Measurements from ENCODE around the gene KDM5C.

KDM5C gene

DNA sequence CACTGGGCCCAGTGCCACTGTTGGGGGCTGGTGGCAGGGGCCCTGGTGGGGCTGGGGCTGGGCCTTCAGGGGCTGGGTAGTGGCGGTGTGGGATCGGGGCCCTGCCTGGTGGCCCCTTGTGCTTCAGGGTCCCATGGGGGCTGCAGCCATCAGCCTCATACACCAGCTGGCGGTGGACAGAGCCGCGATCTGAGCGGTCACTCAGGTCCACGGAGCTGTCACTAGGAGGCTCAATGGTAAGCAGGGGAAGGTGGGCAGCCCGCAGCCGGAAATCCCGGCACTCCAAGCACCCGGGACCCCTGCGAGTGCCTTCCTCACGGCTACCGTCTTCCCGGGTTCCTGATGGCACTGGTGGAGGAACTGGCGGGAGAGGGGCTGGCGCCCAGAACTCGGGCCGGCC lies 25.5 kb upstream of the KDM5C start:
- DNase-seq (ENCODE audit: low read depth), result no peak
- TF ChIP-seq, protein P1, sequence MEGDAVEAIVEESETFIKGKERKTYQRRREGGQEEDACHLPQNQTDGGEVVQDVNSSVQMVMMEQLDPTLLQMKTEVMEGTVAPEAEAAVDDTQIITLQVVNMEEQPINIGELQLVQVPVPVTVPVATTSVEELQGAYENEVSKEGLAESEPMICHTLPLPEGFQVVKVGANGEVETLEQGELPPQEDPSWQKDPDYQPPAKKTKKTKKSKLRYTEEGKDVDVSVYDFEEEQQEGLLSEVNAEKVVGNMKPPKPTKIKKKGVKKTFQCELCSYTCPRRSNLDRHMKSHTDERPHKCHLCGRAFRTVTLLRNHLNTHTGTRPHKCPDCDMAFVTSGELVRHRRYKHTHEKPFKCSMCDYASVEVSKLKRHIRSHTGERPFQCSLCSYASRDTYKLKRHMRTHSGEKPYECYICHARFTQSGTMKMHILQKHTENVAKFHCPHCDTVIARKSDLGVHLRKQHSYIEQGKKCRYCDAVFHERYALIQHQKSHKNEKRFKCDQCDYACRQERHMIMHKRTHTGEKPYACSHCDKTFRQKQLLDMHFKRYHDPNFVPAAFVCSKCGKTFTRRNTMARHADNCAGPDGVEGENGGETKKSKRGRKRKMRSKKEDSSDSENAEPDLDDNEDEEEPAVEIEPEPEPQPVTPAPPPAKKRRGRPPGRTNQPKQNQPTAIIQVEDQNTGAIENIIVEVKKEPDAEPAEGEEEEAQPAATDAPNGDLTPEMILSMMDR (IDR thresholded peaks at IDR 0.05; ENCODE audit: insufficient read depth, low read depth, low read length, missing control alignments), result no peak
- H3K4me3 ChIP-seq (ENCODE audit: low read depth, low read length), result no peak overlapping the region

DNA sequence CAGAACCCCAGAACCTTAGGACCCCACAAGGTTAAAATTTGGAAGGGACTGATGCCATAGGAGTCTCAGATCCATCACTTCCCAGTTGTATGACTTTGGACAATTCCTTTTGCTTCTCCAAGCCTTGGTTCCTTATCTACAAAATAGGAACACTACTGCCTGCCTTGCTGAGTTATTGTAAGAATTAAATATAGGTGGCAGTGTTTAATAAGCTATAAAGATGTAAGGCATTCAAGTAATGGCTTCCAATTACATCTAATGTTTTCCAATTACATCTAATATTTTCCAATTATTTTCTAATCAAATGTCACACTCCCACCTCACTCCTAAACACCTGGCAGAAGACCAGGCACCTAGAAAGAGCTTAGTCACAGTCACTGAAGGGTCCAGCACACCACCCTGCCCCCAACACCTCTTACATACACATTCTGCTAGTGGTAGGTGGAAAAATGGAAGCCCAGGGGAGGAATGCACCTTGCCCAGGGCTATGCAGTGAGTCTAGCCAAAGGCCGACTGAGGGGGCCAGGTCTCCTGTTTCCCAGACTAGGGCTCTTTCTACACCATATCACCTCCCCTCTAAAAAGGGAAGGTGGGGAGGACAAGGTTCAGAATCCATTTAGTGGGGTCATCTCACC lies 24.5 kb upstream of the KDM5C start:
- TF ChIP-seq, protein P1 (IDR thresholded peaks at IDR 0.05; ENCODE audit: insufficient read depth, low read depth, low read length, missing control alignments), result no peak
- no peak overlapping the region for H3K4me3 ChIP-seq (ENCODE audit: low read depth, low read length)
- no peak for DNase-seq (ENCODE audit: low read depth)

DNA sequence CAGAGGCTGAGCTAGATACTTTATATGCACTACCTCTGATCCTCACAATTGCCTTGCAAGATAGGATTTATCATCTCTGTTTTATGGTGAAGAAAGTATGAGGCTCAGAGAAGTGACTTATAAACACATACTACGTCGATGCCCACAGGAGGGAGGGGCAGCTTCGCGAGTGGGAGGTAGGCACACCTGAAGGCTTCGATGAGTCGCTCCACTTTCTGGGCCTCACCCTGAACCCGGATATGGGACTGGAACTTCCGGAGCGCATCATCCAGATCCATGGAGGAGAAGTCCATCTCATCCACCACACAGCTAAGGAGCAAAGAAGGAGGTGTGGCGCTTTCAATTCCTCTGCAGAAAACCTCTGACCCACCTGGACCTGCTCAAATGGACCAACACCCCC lies 22.9 kb upstream of the KDM5C start:
- TF ChIP-seq, protein P1 (IDR thresholded peaks at IDR 0.05; ENCODE audit: insufficient read depth, low read depth, low read length, missing control alignments), result no peak
- no peak for DNase-seq (ENCODE audit: low read depth)
- H3K4me3 ChIP-seq (ENCODE audit: low read depth, low read length), result no peak overlapping the region

DNA sequence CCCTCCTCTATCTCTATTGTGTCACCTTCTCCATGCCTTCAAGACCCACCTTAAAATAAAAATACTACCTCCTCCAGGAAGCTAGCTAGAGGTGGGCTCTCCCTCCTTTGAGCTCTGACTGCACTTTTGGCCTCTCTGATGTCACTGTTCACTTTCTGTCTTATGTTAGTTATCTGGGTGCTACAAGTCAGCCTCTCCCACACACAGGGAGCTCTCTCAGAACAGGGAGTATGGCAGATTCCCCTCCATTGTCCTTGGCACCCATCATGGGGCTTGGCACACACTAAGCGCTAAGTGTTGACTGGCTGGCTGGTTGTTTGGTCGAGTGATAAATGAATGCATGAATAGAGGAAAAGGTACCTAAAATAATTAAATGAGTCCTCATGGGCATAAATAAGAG lies 21.2 kb upstream of the KDM5C start:
- no peak for DNase-seq (ENCODE audit: low read depth)
- TF ChIP-seq, protein P1 (IDR thresholded peaks at IDR 0.05; ENCODE audit: insufficient read depth, low read depth, low read length, missing control alignments), result no peak

DNA sequence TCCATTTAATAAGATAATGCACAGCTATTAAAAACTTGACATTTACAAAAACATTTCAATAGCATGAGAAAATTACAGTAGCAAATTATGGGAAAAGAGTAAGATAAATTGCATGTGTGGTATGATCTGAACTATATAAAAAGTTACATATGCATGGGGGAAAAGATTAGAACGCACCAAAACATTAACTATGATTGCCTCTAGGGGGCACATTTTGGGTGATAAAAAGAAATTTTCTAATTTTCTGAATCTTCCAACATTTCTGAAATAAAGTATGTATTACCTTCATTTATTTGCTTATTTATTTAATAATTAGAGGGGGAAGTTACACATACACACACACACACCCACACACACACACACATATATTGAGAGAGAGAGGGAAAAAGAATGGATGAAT lies 19.6 kb upstream of the KDM5C start:
- TF ChIP-seq, protein P1 (IDR thresholded peaks at IDR 0.05; ENCODE audit: insufficient read depth, low read depth, low read length, missing control alignments), result no peak
- no peak for DNase-seq (ENCODE audit: low read depth)
- H3K4me3 ChIP-seq (ENCODE audit: low read depth, low read length), result no peak overlapping the region

More for the DNA sequence above, 21.2 kb upstream of the KDM5C start:
- no peak overlapping the region for H3K4me3 ChIP-seq (ENCODE audit: low read depth, low read length)

DNA sequence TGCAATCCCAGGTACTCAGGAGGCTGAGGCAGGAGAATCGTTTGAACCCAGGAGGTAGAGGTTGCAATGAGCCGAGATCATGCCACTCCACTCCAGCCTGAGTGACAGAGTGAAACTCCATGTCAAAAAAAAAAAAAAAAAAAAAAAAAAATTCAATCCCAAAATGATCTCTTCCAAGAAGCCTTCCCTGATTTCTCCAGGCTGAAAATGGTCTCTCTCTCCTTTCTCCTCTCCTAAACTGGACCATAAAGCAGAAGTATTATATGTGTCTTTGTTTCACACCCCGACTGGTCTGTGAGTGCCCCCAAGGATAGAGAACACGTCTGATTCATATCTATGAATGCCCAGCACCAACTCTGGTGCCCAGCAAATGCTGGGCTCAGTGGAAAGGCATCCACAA lies 17.3 kb upstream of the KDM5C start:
- DNase-seq (ENCODE audit: low read depth), result no peak
- TF ChIP-seq, protein P1 (IDR thresholded peaks at IDR 0.05; ENCODE audit: insufficient read depth, low read depth, low read length, missing control alignments), result no peak
- no peak overlapping the region for H3K4me3 ChIP-seq (ENCODE audit: low read depth, low read length)

DNA sequence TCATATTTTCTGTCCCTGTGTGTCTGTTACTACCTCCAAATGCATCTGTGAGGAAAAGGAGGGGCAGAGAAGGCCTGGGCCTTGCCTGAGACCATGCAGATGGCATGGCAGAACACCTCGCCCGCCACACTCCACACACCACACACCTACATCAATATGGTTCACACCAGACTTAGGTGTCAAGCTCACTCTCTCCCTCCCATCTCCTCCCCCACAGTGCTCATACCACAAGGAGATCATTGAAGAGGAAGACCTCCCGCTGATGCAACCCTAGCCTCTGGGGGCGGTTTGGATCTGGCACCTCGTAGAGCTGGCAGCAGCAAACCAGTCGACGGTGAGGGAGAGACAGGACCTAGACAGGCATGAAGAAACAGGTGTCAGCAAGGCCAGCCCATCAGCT lies 16.6 kb upstream of the KDM5C start:
- TF ChIP-seq, protein P1 (IDR thresholded peaks at IDR 0.05; ENCODE audit: insufficient read depth, low read depth, low read length, missing control alignments), result no peak
- DNase-seq (ENCODE audit: low read depth), result no peak
- no peak overlapping the region for H3K4me3 ChIP-seq (ENCODE audit: low read depth, low read length)
